ENCODE results near the gene NIFK.
"Not testable (repeated sequence)": the region's sequence is repeated elsewhere in the genome, so short reads cannot be mapped to it uniquely, and the experiment has no call there.

NIFK gene

GRCh38 chr2:121731366-121731765 is 5.3 kb downstream of the NIFK start:
- no peak for DNase-seq

- no peak for DNase-seq
These were observed 8.7 kb downstream of the NIFK start for GRCh38 chr2:121727950-121728349.

- DNase-seq, result no peak
These were observed 9.3 kb downstream of the NIFK start for GRCh38 chr2:121727332-121727731.

DNA sequence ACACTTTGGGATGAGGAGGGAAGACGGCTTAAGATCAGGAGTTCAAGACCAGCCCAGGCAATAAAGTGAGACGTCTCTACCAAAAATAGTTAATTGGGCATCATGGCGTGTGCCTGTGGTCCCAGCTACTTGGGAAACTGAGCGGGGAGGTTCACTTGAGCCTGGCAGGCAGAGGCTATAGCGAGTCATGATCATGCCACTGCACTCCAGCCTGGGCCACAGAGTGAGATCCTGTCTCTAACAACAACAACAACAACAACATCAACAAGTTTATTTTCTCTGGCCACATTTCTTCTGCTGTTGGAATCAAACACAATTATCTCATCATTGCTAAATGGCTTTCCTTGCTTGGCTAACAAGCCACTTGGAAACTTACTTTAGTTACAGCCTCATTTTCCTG is 13.4 kb downstream of the NIFK start:
- no peak for DNase-seq

GRCh38 chr2:121722479-121722878 is 14.2 kb downstream of the NIFK start:
- DNase-seq, result no peak

- no peak for DNase-seq
These were observed 14.7 kb downstream of the NIFK start for GRCh38 chr2:121721926-121722325.

DNA sequence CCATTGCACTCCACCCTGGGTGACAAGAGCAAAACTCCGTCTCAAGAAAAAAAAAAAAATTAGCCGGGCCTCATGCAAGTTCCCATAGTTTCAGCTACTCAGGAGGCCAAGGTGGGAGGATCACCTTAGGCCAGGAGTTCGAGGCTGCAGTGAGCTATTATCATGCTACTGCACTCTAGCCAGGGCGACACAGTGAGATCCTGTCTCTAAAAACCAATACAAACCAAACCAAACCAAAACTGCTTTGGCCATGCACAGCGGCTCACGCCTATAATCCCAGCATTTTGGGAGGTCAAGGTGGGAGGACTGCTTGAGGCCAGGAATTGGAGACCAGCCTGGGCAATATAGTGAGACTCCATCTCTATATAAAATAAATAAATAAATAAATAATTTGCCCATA is 19.1 kb downstream of the NIFK start:
- DNase-seq, result no peak

DNA sequence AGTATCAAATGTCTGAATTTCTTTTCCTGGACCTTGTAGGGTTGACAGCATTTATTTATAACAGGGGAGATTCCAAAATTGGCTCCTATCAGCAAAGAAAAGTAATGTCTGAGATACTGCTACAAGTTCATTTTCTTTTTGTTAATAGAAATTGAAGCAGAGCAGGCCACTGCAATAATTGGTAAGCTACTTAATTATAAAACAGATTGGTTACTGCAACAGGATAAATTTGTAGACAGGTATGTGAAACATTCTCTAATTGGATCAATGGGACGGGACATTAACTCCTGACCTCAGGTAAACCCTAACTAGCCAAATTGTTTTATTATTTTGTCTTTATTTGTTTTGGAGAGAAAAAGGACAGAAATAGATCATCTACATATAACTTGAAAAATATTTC is 20.5 kb downstream of the NIFK start:
- DNase-seq, result no peak

DNA sequence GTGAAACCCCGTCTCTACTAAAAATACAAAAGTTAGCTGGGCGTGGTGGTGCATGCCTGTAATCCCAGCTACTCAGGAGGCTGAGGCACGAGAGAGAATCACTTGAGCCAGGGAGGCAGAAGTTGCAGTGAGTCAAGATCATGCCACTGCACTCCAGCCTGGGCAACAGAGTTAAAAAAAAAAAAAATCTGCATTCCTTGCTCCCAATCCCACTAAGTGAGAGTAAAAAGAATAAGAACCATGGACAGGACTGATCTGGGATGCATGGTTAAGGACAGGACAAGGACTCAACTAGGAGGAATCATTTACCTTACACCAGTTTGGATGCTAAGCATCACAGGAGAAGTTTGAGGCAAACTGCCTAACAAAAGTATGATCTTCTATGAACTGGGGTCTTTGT is 25.2 kb downstream of the NIFK start:
- DNase-seq, result not testable (repeated sequence)

- DNase-seq, result no peak
These were observed 26.1 kb downstream of the NIFK start for GRCh38 chr2:121710470-121711170.

DNA sequence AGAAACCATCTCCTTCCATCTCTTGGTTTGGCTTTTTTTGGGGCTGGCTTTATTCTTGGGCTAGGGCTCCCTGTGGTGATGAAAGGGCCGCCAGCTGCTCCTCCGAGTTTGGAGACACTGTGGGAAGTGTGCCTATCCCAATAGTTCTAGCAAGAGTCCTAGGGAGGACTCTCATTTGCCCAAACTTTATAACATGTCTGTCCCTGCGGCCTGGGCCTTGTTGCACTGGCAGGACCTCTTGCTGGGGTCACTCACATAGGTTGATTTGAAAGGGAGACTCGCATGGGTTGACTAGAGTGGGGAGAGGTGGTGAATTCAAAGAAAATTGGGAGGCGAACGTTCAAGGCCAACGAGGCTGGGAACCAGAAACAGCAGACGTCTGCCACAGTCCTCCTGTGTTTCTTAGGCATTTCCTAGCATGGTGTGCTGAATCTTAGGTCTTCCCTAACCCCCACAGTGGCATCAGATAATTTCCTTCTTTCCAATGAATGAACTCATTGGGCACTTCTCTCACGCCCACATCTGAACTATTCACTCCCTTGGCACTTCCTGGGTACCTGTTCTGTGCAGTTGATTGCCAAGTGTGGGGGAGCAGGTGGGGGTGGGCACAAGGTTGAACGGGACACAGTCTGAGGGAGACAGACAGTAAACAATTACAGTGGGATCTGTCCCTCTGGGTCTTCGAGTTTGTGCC is 26.8 kb downstream of the NIFK start:
- no peak for DNase-seq

DNA sequence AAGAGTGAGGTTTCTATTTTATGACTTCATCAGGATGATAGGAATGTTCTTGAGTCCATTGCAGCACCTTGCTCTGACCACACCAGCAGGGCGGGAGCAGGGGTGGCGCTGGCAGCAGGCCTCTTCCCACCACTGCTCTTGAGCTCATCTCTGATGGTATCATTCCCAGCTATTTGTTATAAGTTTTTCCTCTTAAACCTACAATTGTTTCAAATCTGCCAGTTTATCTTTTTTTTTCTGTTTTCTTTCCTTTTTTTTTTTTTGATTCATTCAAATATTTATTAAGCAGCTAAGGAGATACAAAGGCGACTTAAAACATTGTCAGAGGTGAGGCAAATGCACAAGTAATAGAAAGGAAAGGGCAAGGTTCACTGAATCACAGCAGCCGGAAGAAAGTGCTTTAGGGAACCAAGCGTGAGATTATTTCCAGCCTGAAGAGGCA is 28.7 kb downstream of the NIFK start:
- DNase-seq, result no peak

- DNase-seq, result no peak
These were observed 29.2 kb downstream of the NIFK start for GRCh38 chr2:121707344-121707919.

GRCh38 chr2:121705958-121706357 is 30.7 kb downstream of the NIFK start:
- DNase-seq, result no peak

DNA sequence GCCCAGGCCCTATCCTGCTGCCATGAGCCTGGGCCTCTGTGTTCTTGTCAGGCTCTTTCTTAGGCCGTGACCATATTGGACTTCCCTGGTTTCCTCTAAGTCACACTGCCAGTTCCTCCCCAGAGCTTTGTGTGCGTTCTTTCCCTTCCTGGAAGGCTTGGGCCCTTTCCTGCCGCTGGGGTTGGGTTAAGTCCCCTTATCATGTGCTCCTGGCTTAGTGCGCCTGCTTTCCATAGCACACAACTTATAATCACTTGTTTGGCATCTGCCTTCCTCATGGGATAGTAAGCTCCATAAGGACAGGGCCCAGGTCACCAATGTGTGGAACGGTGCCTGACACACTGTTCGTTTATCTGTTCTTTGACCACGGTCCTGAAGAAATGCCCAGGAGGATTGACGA is 31.3 kb downstream of the NIFK start:
- DNase-seq, result no peak

DNA sequence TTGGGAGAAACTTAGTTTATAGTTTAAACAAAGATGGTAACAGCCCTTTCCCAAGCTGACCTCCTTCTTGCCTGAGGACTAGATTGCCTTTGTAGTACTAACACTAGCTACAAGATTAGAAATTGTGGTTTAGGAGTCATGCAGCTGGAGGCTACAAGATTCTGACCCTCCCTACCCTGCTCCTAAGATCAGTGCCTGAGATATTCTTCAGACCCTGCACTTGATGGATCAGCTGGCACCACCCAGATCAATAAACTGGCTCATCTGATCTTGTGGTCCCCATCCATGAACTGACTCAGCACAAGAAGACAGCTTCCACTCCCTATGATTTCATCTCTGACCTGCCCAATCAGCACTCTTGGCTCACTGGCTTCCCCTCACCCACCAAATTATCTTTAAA is 34.9 kb downstream of the NIFK start:
- not testable (repeated sequence) for DNase-seq

- peak; percentile 87 for DNase-seq
These were observed 37.0 kb downstream of the NIFK start for GRCh38 chr2:121699421-121700333.

DNA sequence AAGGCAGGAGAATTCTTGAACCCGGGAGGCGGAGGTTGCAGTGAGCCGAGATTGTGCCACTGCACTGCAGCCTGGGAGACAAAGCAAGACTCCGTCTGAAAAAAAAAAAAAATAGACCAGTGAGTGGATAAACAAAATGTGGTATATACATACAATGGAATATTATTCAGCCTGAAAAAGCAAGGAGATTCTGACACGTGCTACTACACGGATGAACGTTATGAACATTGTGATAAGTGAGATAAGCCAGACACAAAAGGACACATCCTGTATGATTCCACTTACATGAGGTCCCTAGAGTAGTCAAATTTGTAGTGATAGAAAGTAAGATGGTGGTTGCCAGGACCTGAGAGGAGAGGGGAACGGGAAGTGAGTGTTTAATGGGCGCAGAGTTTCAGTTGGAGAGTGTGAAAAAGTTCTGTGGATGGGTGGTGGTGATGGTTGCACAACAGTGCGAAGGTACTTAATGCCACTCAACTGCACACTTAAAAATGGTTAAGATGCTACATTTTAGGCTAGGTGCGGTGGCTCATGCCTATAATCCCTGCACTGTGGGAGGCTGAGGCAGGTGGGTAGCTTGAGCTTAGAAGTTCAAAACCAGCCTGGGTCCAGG is 38.3 kb downstream of the NIFK start:
- no peak for DNase-seq

DNA sequence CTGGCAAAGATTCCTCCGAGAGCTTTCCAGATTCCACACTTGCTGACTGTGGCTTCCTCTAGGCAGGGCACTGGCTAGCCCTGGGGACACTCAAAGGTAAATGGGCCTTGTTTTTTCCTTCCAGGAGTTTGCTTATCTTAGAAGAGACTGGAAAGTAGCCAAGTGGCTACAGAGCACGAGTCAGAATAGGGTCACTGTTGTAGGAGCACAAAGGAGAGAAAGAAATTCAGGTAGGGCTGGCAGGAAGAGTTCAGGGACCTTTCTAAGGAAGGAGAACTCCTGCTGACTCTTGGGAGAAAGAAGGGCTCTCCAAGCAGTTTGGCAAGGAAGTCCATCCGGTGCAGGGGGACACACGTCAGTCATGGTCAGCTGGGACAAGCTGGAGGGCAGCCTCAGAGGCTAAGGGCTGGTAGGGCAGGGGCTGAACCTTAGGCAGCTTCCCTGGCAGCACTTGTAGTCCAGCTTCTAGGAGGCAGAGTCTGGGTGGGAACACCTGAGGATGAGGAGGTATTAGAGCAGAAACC is 39.5 kb downstream of the NIFK start:
- no peak for DNase-seq

DNA sequence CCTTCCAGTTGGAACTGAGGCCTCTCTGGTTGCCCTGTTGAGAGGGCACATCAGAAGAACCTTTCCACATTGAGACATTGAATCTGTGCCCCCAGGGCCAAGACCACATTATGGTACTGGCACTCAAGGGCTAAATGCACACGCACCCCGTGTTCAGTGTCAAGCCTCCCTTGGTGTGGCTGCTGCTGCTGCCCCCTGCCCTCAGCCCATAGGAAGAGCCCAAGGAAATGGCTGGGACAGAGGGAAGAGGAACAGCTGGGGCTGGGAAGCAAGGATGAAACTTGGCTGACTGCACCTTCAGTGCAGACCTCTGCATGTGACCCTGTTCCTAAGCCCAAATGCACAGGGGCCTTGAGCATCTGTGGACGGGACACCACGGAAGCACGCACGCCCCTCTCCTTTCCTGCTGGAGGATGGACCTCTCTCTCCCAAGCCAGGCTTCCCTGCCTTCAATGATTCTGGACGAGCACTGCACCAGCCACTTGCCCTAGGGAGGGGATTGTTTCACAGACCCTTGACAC is 40.2 kb downstream of the NIFK start:
- DNase-seq, result no peak

GRCh38 chr2:121695171-121695451 is 41.6 kb downstream of the NIFK start:
- no peak for DNase-seq

- no peak for DNase-seq
These were observed 42.1 kb downstream of the NIFK start for GRCh38 chr2:121694398-121695170.

Data from CD4-positive, alpha-beta T cell treated with Interleukin-15 for 1 hour (primary cell).